RWPE2 (cell line): ENCODE results near the gene TRAPPC13.
A peak's percentile ranks its signal among the peaks of the same experiment; 100 is the strongest.

Experiments used
- ATAC-seq: fragments of 200-7000 bp; cut with Tn5 transposase; 3 replicates; pipeline ENCODE4 v1.9.1; 2021; ENCODE audit warnings: low read depth
- DNase-seq: peaks from one replicate; pipeline ENCODE4 v3.0.0-alpha.2; 2020; ENCODE audit warnings: low spot score
- H3K27ac ChIP-seq: fragments of 450-650 bp; 2 replicates; pipeline ENCODE4 v1.5.1; 2017; ENCODE audit warnings: mild to moderate bottlenecking; ENCODE audit not compliant: poor library complexity, severe bottlenecking
- H3K27me3 ChIP-seq: fragments of 250-450 bp; sonication (Bioruptor Pico); 2 replicates; pipeline ENCODE4 v1.5.1; 2021; ENCODE audit warnings: mild to moderate bottlenecking, moderate library complexity; ENCODE audit not compliant: insufficient read depth, poor library complexity, severe bottlenecking
- H3K36me3 ChIP-seq: fragments of 250-450 bp; sonication (Bioruptor Pico); 2 replicates; pipeline ENCODE4 v1.5.1; 2020; ENCODE audit warnings: low read depth, mild to moderate bottlenecking, moderate library complexity
- H3K4me1 ChIP-seq: fragments of 250-450 bp; sonication (Bioruptor Pico); 2 replicates; pipeline ENCODE4 v1.5.1; 2021; ENCODE audit warnings: mild to moderate bottlenecking, moderate library complexity; ENCODE audit not compliant: insufficient read depth, poor library complexity, severe bottlenecking
- H3K4me3 ChIP-seq: fragments of 250-450 bp; sonication (Bioruptor Pico); 2 replicates; pipeline ENCODE4 v1.5.1; 2021; ENCODE audit warnings: mild to moderate bottlenecking, moderate library complexity; ENCODE audit not compliant: severe bottlenecking
- H3K9me3 ChIP-seq: fragments of 250-450 bp; sonication (Bioruptor Pico); 2 replicates; pipeline ENCODE4 v1.5.1; 2021; ENCODE audit warnings: mild to moderate bottlenecking, moderate library complexity; ENCODE audit not compliant: severe bottlenecking
- TF ChIP-seq, protein P1 (sequence below): fragments of 450-650 bp; IDR thresholded peaks from one replicate; pipeline ENCODE4 v1.5.1; 2017; ENCODE audit warnings: mild to moderate bottlenecking, moderate library complexity; ENCODE audit not compliant: poor library complexity, severe bottlenecking

TRAPPC13 gene

GRCh38 chr5:65625743-65626142 lies 916 bp downstream of the TRAPPC13 start:
- Histone ChIP-seq H3K27ac (peak overlapping the region; percentile 60), H3K4me3 (peak overlapping the region; percentile 69), H3K36me3 (peaks cover 25% of the 10 kb centered on the region), H3K9me3 (no peaks in the 10 kb centered on the region), H3K4me1 (peaks cover 17% of the 10 kb centered on the region), H3K27me3 (no peaks in the 10 kb centered on the region)
- no peak for ATAC-seq
- no peak for DNase-seq
- TF ChIP-seq, protein P1, sequence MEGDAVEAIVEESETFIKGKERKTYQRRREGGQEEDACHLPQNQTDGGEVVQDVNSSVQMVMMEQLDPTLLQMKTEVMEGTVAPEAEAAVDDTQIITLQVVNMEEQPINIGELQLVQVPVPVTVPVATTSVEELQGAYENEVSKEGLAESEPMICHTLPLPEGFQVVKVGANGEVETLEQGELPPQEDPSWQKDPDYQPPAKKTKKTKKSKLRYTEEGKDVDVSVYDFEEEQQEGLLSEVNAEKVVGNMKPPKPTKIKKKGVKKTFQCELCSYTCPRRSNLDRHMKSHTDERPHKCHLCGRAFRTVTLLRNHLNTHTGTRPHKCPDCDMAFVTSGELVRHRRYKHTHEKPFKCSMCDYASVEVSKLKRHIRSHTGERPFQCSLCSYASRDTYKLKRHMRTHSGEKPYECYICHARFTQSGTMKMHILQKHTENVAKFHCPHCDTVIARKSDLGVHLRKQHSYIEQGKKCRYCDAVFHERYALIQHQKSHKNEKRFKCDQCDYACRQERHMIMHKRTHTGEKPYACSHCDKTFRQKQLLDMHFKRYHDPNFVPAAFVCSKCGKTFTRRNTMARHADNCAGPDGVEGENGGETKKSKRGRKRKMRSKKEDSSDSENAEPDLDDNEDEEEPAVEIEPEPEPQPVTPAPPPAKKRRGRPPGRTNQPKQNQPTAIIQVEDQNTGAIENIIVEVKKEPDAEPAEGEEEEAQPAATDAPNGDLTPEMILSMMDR: no peak

DNA sequence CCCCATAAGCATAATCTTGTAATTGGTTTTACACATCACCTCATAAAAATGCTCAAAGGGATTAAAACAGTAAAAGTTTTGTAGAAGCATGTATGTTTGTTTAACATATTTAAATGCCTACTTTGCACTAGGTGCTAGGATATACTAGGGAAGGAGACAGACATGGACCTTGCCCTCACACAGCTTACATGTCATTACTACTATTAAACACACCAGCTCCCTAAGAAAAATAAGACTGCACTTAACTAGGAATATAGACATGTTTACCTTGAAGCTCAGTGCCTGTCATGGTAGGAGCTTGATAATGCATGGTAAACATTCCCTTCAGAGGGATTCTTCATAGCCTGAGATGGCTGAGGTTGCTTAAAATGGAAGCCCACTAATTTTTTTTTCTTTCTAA lies 6.2 kb downstream of the TRAPPC13 start:
- Histone ChIP-seq H3K9me3 (no peaks in the 10 kb centered on the region), H3K27me3 (no peaks in the 10 kb centered on the region), H3K4me1 (peaks cover 3% of the 10 kb centered on the region), H3K36me3 (peaks cover 40% of the 10 kb centered on the region), H3K4me3 (no peak overlapping the region), H3K27ac (no peak overlapping the region)
- no peak for DNase-seq
- TF ChIP-seq, protein P1: no peak
- ATAC-seq: no peak

DNA sequence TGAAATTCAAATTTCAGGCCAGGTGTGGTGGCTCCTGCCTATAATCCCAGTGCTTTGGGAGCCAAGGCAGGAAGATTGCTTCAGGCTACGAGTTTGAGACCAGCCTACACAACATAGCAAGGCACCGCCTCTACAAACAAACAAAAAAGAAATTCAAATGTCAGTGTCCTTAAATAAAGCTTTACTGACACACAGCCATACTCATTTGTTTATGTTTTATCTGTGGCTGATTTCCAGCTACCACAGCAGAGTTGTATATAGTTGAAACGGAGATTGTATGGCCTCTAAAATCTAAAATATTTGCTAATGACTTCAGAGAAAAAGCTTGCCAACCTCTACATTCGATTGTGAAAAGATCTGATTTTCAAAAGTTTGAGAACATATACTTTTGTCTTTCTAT lies 15.4 kb downstream of the TRAPPC13 start:
- no peaks in the 10 kb centered on the region for H3K9me3 ChIP-seq
- no peak for ATAC-seq
- H3K4me3 ChIP-seq: no peak overlapping the region
- TF ChIP-seq, protein P1: no peak
- H3K4me1 ChIP-seq: no peaks in the 10 kb centered on the region
- no peak overlapping the region for H3K27ac ChIP-seq
- no peaks in the 10 kb centered on the region for H3K27me3 ChIP-seq
- H3K36me3 ChIP-seq: peaks cover 60% of the 10 kb centered on the region
- no peak for DNase-seq

DNA sequence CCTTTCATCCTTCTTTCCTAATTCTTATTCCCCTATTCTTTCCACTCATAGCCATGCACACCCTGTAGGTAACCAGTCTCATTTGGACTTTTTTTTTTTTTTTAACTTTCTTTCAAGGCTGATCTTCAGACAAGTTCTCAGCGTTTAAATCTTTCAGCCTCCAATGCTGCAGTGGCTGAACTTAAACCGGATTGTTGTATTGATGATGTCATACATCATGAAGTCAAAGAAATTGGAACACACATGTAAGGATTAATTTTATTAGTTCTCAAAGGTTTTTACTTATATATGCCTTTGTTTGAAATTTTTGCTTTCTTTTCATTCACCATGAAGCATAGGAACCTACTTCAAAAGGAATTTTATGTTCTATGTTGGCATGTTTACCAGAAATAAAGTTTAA lies 22.1 kb downstream of the TRAPPC13 start:
- peaks cover 30% of the 10 kb centered on the region for H3K36me3 ChIP-seq
- TF ChIP-seq, protein P1: no peak
- no peaks in the 10 kb centered on the region for H3K27me3 ChIP-seq

GRCh38 chr5:65647941-65648340 lies 23.1 kb downstream of the TRAPPC13 start:
- H3K27me3 ChIP-seq: no peaks in the 10 kb centered on the region
- no peak overlapping the region for H3K4me3 ChIP-seq
- DNase-seq: no peak
- no peaks in the 10 kb centered on the region for H3K4me1 ChIP-seq
- TF ChIP-seq, protein P1: no peak
- no peak for ATAC-seq
- peaks cover 28% of the 10 kb centered on the region for H3K36me3 ChIP-seq
- H3K27ac ChIP-seq: no peak overlapping the region
- H3K9me3 ChIP-seq: no peaks in the 10 kb centered on the region

More for the DNA sequence above, 22.1 kb downstream of the TRAPPC13 start:
- ATAC-seq (no peak), DNase-seq (no peak)
- Histone ChIP-seq H3K27ac (no peak overlapping the region), H3K4me1 (no peaks in the 10 kb centered on the region), H3K4me3 (no peak overlapping the region), H3K9me3 (no peaks in the 10 kb centered on the region)
